PC-9 (cell line): ENCODE results near the gene KIR3DL3. TPM values are rescaled to one million over a fixed set of nuclear protein-coding genes. Genes with fewer than 3 reads are reported as not detected.
"Not testable (repeated sequence)": the region's sequence is repeated elsewhere in the genome, so short reads cannot be mapped to it uniquely, and the experiment has no call there.

ENCODE experiments used
- BruUV-seq: library from RNA; stranded (reverse); fragments of 400-500 nt; replicated peaks from 2 replicates; lab custom pipeline; 2021; lab: Mats Ljungman, UMichigan
- CTCF ChIA-PET: fragments of 300-600 bp; sonication (Branson Sonifier 250); formaldehyde crosslinking; loops from one replicate; lab custom pipeline; 2022; ENCODE audit warnings: antibody characterized with exemption; lab: Charles Lee
- POLR2A ChIA-PET: fragments of 300-600 bp; sonication (Branson Sonifier 250); formaldehyde crosslinking; loops from one replicate; lab custom pipeline; 2022; ENCODE audit warnings: antibody characterized with exemption; ENCODE audit not compliant: unreplicated experiment; lab: Charles Lee
- DNase-seq, 2 experiments: peaks; one replicate each; pipeline versions ENCODE4 v3.0.0 to v3.0.0-alpha.2; 2015 to 2022; ENCODE audit warnings: mixed read lengths in 1 of 2
- H2AFZ ChIP-seq: fragments of 200-600 bp; sonication (generic); 2 replicates; pipeline ENCODE4 v1.8.1; 2017; ENCODE audit warnings: antibody characterized with exemption
- H3F3A ChIP-seq: fragments of 200-600 bp; sonication (generic); 2 replicates; pipeline ENCODE4 v1.8.1; 2017; ENCODE audit warnings: antibody characterized with exemption, mild to moderate bottlenecking, low read depth; ENCODE audit not compliant: insufficient read depth
- H3K27ac ChIP-seq: fragments of 200-600 bp; sonication (generic); 2 replicates; pipeline ENCODE4 v1.6.1; 2016; ENCODE audit warnings: mixed run types
- H3K27me3 ChIP-seq: fragments of 200-600 bp; sonication (generic); 2 replicates; pipeline ENCODE4 v1.6.1; 2016; ENCODE audit warnings: low read depth, mixed run types; ENCODE audit not compliant: insufficient read depth
- H3K36me3 ChIP-seq: fragments of 200-600 bp; sonication (generic); 2 replicates; pipeline ENCODE4 v1.6.1; 2016; ENCODE audit warnings: low read depth, mixed run types
- H3K4me1 ChIP-seq: fragments of 200-600 bp; sonication (generic); replicated peaks from 2 replicates; pipeline ENCODE4 v1.6.1; 2016; ENCODE audit warnings: mixed run types; ENCODE audit not compliant: insufficient read depth
- H3K4me2 ChIP-seq: fragments of 200-600 bp; sonication (generic); 2 replicates; pipeline ENCODE4 v1.6.1; 2017; ENCODE audit warnings: mixed run types
- H3K4me3 ChIP-seq: fragments of 200-600 bp; sonication (generic); 2 replicates; pipeline ENCODE4 v1.6.1; 2016; ENCODE audit warnings: mixed run types
- H3K79me2 ChIP-seq: fragments of 200-600 bp; sonication (generic); 2 replicates; pipeline ENCODE4 v1.6.1; 2017; ENCODE audit warnings: low read depth, mixed run types
- H3K9me2 ChIP-seq: fragments of 200-600 bp; sonication (generic); 2 replicates; pipeline ENCODE4 v1.8.1; 2017; ENCODE audit warnings: mild to moderate bottlenecking; ENCODE audit not compliant: insufficient read depth
- H3K9me3 ChIP-seq: fragments of 200-600 bp; sonication (generic); 2 replicates; pipeline ENCODE4 v1.8.1; 2016; ENCODE audit warnings: low read depth; ENCODE audit not compliant: insufficient read depth
- H4K20me1 ChIP-seq: fragments of 200-600 bp; sonication (generic); 2 replicates; pipeline ENCODE4 v1.8.1; 2017; ENCODE audit not compliant: insufficient read depth
- EZH2 ChIP-seq: fragments of 200-600 bp; sonication (generic); IDR thresholded peaks from 2 replicates; pipeline ENCODE4 v1.8.0; 2017; ENCODE audit warnings: antibody characterized with exemption, low read depth
- intact Hi-C: fragments of 100-400 bp; cut with micrococcal nuclease; formaldehyde crosslinking; loops from one replicate; pipeline ENCODE4 v1.10.0; 2022; ENCODE audit not compliant: unreplicated experiment
- total RNA-seq: library from RNA; stranded (reverse); gene quantifications from 2 replicates; pipeline ENCODE4 v1.2.3, GENCODE V29; 2021
- TF ChIP-seq, protein P1 (sequence below): fragments of 200-600 bp; sonication (generic); conservative IDR thresholded peaks from 2 replicates; pipeline ENCODE4 v1.6.1; 2017; ENCODE audit warnings: mixed run types, antibody characterized with exemption, mild to moderate bottlenecking, moderate library complexity

Gene KIR3DL3
- total RNA-seq, 1 experiment from 2014 or later, result not detected

DNA sequence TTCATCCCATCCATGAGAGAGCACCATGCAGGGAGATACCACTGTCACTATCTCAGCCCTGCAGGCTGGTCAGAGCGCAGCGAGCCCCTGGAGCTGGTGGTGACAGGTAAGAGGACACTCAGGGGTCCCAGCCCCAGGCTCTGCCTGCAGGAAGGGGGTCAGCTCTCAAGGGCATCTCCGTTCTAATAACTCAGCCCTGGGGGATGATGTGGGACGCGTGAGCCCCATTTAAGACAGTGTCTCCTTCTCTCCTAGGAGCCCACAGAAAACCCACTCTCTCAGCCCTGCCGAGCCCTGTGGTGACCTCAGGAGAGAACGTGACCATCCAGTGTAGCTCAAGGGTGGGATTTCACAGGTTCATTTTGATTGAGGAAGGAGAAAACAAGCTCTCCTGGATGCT, 15.5 kb upstream of the KIR3DL3 start:
- no peak overlapping the region for H3K27ac ChIP-seq
- H2AFZ ChIP-seq, result no peak overlapping the region
- BruUV-seq, result no TSS peak
- H4K20me1 ChIP-seq, result no peaks in the 10 kb centered on the region
- no peaks in the 10 kb centered on the region for H3K9me3 ChIP-seq
- no peaks in the 10 kb centered on the region for H3K36me3 ChIP-seq
- ChIA-PET POLR2A (no interaction called here), CTCF (no interaction called here)
- H3K9me2 ChIP-seq, result no peaks in the 10 kb centered on the region
- H3K79me2 ChIP-seq, result no peaks in the 10 kb centered on the region
- no peaks in the 10 kb centered on the region for H3K4me1 ChIP-seq
- TF ChIP-seq, protein P1, sequence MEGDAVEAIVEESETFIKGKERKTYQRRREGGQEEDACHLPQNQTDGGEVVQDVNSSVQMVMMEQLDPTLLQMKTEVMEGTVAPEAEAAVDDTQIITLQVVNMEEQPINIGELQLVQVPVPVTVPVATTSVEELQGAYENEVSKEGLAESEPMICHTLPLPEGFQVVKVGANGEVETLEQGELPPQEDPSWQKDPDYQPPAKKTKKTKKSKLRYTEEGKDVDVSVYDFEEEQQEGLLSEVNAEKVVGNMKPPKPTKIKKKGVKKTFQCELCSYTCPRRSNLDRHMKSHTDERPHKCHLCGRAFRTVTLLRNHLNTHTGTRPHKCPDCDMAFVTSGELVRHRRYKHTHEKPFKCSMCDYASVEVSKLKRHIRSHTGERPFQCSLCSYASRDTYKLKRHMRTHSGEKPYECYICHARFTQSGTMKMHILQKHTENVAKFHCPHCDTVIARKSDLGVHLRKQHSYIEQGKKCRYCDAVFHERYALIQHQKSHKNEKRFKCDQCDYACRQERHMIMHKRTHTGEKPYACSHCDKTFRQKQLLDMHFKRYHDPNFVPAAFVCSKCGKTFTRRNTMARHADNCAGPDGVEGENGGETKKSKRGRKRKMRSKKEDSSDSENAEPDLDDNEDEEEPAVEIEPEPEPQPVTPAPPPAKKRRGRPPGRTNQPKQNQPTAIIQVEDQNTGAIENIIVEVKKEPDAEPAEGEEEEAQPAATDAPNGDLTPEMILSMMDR, result no peak
- TF ChIP-seq EZH2, result no peak
- intact Hi-C loops, result no loop called here
- H3F3A ChIP-seq, result peaks cover 5% of the 10 kb centered on the region; the same call in 1 of the 2 replicates
- no peak overlapping the region for H3K4me2 ChIP-seq
- no peak overlapping the region for H3K4me3 ChIP-seq
- peaks cover 46% of the 10 kb centered on the region for H3K27me3 ChIP-seq
- no peak for DNase-seq

DNA sequence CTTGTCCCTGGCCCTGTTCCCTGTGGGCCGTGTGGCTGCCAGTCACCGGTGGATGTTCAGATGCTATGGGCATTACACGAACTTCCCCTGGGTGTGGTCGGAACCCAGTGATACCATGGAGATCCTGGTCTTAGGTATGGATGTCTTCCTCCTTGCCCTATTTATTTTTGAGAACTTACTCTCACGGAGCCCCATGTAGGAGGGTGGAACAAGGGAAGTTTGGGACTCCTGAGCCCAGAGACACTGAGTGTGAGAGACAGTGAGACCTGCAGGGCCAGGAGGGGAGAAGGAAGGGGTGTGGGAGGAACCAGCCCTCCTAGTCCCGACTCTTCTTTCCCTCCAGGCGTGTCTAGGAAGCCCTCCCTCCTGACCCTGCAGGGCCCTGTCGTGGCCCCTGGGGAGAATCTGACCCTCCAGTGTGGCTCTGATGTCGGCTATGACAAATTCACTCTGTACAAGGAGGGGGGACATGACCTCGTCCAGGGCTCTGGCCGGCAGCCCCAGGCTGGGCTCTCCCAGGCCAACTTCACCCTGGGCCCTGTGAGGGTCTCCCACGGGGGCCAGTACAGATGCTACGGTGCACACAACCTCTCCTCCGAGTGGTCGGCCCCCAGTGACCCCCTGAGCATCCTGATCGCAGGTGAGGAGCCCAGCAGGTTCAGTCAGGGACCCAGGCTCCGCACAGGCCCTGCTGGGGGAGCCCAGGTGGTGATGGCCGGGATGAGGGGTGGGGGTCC, 14.9 kb upstream of the KIR3DL3 start:
- Histone ChIP-seq H3K27ac (no peak overlapping the region), H3K36me3 (no peaks in the 10 kb centered on the region), H3K4me1 (no peaks in the 10 kb centered on the region), H3K79me2 (no peaks in the 10 kb centered on the region), H2AFZ (no peak overlapping the region), H3K9me2 (no peaks in the 10 kb centered on the region), H3K27me3 (peaks cover 47% of the 10 kb centered on the region), H3K9me3 (no peaks in the 10 kb centered on the region), H3K4me2 (no peak overlapping the region), H4K20me1 (no peaks in the 10 kb centered on the region), H3K4me3 (no peak overlapping the region), H3F3A (peaks cover 5% of the 10 kb centered on the region; the same call in 1 of the 2 replicates)
- no peak for DNase-seq
- intact Hi-C loops, result no loop called here
- POLR2A ChIA-PET, result no interaction called here
- CTCF ChIA-PET, result no interaction called here
- no TSS peak for BruUV-seq
- TF ChIP-seq, protein P1, result no peak
- TF ChIP-seq EZH2, result no peak

DNA sequence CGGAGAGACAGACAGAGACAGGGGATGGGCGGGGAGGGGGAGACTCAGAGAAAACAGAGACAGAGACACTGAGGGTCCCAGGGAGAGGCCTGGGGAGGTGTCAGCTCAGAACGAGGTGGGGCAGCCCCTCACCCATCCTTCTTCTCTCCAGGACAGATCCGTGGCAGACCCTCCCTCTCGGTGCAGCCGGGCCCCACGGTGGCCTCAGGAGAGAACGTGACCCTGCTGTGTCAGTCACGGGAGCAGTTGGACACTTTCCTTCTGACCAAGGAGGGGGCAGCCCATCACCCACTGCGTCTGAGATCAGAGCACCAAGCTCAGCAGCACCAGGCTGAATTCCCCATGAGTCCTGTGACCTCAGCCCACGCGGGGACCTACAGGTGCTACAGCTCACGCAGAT, 14.3 kb upstream of the KIR3DL3 start:
- H3K79me2 ChIP-seq, H3K4me1 ChIP-seq, H3K36me3 ChIP-seq, DNase-seq, H3K4me2 ChIP-seq, H3K4me3 ChIP-seq, H3F3A ChIP-seq, BruUV-seq, POLR2A ChIA-PET, H2AFZ ChIP-seq, CTCF ChIA-PET, H3K9me2 ChIP-seq, H4K20me1 ChIP-seq, H3K27ac ChIP-seq, H3K9me3 ChIP-seq, intact Hi-C loops: not testable (repeated sequence)
- peaks cover 48% of the 10 kb centered on the region for H3K27me3 ChIP-seq
